GM12878 (cell line): ENCODE measurements around the gene ZFPM1. TPM values are rescaled to one million over a fixed set of nuclear protein-coding genes. Genes with fewer than 3 reads are reported as not detected.

Experiments
- ATAC-seq: fragments of 200-7000 bp; cut with Tn5 transposase; 3 replicates; pipeline ENCODE4 v1.9.1; 2020; ENCODE audit warnings: mild to moderate bottlenecking, moderate library complexity
- BruUV-seq: library from RNA; stranded (reverse); fragments of 400-500 nt; replicated peaks from 2 replicates; lab custom pipeline; 2021; lab: Mats Ljungman, UMichigan
- CTCF ChIA-PET: fragments of 300-600 bp; sonication (Branson Sonifier 250); formaldehyde crosslinking; extraction: SDS; loops from one replicate; lab custom pipeline; 2021; ENCODE audit warnings: inconsistent platforms; lab: Yijun Ruan, JAX
- POLR2A ChIA-PET: fragments of 350-600 bp; formaldehyde crosslinking; extraction: SDS; loops from one replicate; lab custom pipeline; 2021; ENCODE audit warnings: inconsistent platforms; lab: Charles Lee
- RAD21 ChIA-PET: fragments of 300-600 bp; sonication (Branson Sonifier 250); formaldehyde crosslinking; loops from one replicate; lab custom pipeline; 2023; ENCODE audit warnings: antibody characterized with exemption; ENCODE audit not compliant: unreplicated experiment; lab: Charles Lee
- SMC1A ChIA-PET: fragments of 300-600 bp; sonication (Branson Sonifier 250); formaldehyde crosslinking; loops from one replicate; lab custom pipeline; 2023; ENCODE audit not compliant: unreplicated experiment, uncharacterized antibody; lab: Charles Lee
- DNase-seq: peaks from one replicate; pipeline ENCODE4 v3.0.0-alpha.2; 2011; ENCODE audit warnings: low read depth, low spot score
- FAIRE-seq: peaks from 3 replicates; lab custom pipeline; 2011; peaks lifted over from hg19 to GRCh38; lab: Jason Lieb, UNC
- H2AFZ ChIP-seq: 2 replicates; pipeline ENCODE4 v1.6.0; 2011; ENCODE audit warnings: low read depth, low read length, control low read depth; ENCODE audit not compliant: control insufficient read depth
- H3K27ac ChIP-seq: 2 replicates; pipeline ENCODE4 v1.5.1; 2011; ENCODE audit warnings: control low read depth; ENCODE audit not compliant: control insufficient read depth, insufficient read depth
- H3K27me3 ChIP-seq, 2 experiments: replicated peaks in 1 of 2; 2 replicates each; pipeline versions ENCODE4 v1.6.0 to v1.6.1; 2011; ENCODE audit warnings: low read length in 1 of 2; ENCODE audit not compliant: control insufficient read depth in 2 of 2, insufficient read depth in 2 of 2
- H3K36me3 ChIP-seq, 2 experiments: 2 replicates each; pipeline ENCODE4 v1.5.1; 2011; ENCODE audit warnings: low read length in 1 of 2; ENCODE audit not compliant: control insufficient read depth in 2 of 2, insufficient read depth in 2 of 2
- H3K4me1 ChIP-seq: 2 replicates; pipeline ENCODE4 v1.6.1; 2011; ENCODE audit warnings: mild to moderate bottlenecking, low read length, moderate library complexity, mixed read lengths; ENCODE audit not compliant: control insufficient read depth, insufficient read depth
- H3K4me2 ChIP-seq: 2 replicates; pipeline ENCODE4 v1.6.0; 2011; ENCODE audit warnings: control low read depth; ENCODE audit not compliant: control insufficient read depth, insufficient read depth
- H3K4me3 ChIP-seq: fragments of 200-600 bp; sonication (generic); 2 replicates; pipeline ENCODE4 v1.5.1; 2016
- H3K79me2 ChIP-seq: 2 replicates; pipeline ENCODE4 v1.6.0; 2011; ENCODE audit warnings: low read length; ENCODE audit not compliant: control insufficient read depth, insufficient read depth
- H3K9ac ChIP-seq: 2 replicates; pipeline ENCODE4 v1.8.0; 2011; ENCODE audit warnings: low read length, control low read depth, mixed read lengths; ENCODE audit not compliant: control insufficient read depth, insufficient read depth
- H3K9me3 ChIP-seq: replicated peaks from 3 replicates; pipeline ENCODE4 v1.5.1; 2011; ENCODE audit warnings: mild to moderate bottlenecking, low read length; ENCODE audit not compliant: control insufficient read depth, insufficient read depth
- H4K20me1 ChIP-seq: 2 replicates; pipeline ENCODE4 v1.6.0; 2011; ENCODE audit not compliant: control insufficient read depth, insufficient read depth
- LARP7 ChIP-seq: fragments of 450-650 bp; IDR thresholded peaks from 2 replicates; pipeline ENCODE4 v1.6.1; 2017; ENCODE audit warnings: mild to moderate bottlenecking
- SUPT20H ChIP-seq: IDR thresholded peaks from 2 replicates; pipeline ENCODE4 v1.6.1; 2011; ENCODE audit warnings: low read depth, mild to moderate bottlenecking, low read length, moderate library complexity, borderline replicate concordance; ENCODE audit not compliant: control insufficient read depth
- ZNF24 ChIP-seq: fragments of 450-650 bp; IDR thresholded peaks from 2 replicates; pipeline ENCODE4 v1.6.1; 2017; ENCODE audit warnings: antibody characterized with exemption, mild to moderate bottlenecking
- ZNF274 ChIP-seq: IDR thresholded peaks from one replicate; pipeline ENCODE4 v1.8.0; 2011; ENCODE audit not compliant: insufficient read length, insufficient read depth
- WGBS: methylation state at CpG from one replicate; pipeline ENCODE4 v1.1.6; 2016; ENCODE audit warnings: low lambda C conversion rate; ENCODE audit not compliant: insufficient replicate concordance, insufficient coverage; ENCODE audit errors: missing lambda C conversion rate; 5-methylcytosine and 5-hydroxymethylcytosine counted together
- in situ Hi-C: fragments of 300-500 bp; cut with MboI; formaldehyde crosslinking; loops from 9 replicates; pipeline ENCODE4 v1.14.3; 2018; ENCODE audit warnings: mixed read lengths
- intact Hi-C: fragments of 100-400 bp; cut with micrococcal nuclease; formaldehyde crosslinking; loops from one replicate; pipeline ENCODE4 v1.14.2; 2022; ENCODE audit not compliant: unreplicated experiment
- polyA plus RNA-seq, 11 experiments: library from polyadenylated mRNA; depleted of rRNA in 4 of 11; unstranded in 6 of 11; stranded (reverse) in 5 of 11; fragments of >200 nt; fragmentation: Nextera tagmentation in 4 of 11; fragmentation: Illumina TruSeq in 1 of 11; extraction: Ambion mirVana in 4 of 11; extraction: Trizol in 1 of 11; gene quantifications; 1 replicate in 1 of 11; 2 replicates in 10 of 11; pipeline versions ENCODE4 v1.2.1 to v1.2.3, GENCODE V29; 2011 to 2016; ENCODE audit warnings: inconsistent platforms in 2 of 11, missing spikeins in 2 of 11, low read depth in 1 of 11
- total RNA-seq, 4 experiments: library from RNA; depleted of rRNA in 3 of 4; stranded (reverse); fragments of >200 nt in 3 of 4; fragmentation: Illumina TruSeq in 1 of 4; extraction: Trizol in 1 of 4; gene quantifications; 2 replicates each; pipeline versions ENCODE4 v1.2.1 to v1.2.3, GENCODE V29; 2013 to 2021
- TF ChIP-seq, protein P1 (sequence below), 3 experiments: IDR thresholded peaks in 2 of 3; conservative IDR thresholded peaks in 1 of 3; 2 replicates each; pipeline ENCODE4 v1.5.1; 2011; ENCODE audit warnings: low read depth in 3 of 3, low read length in 3 of 3, mild to moderate bottlenecking in 3 of 3, control low read depth in 2 of 3, moderate library complexity in 2 of 3, inconsistent platforms in 1 of 3, mixed read lengths in 1 of 3; ENCODE audit not compliant: control insufficient read depth in 2 of 3, insufficient read depth in 1 of 3; ENCODE audit errors: extremely low read depth in 1 of 3

The ZFPM1 gene
- total and polyA plus RNA-seq, 10 of the 15 experiments (the other 5 are each of a cell fraction or from before 2014, with no cell fraction given), result 0.02 to 5.1 (median 0.30) TPM

DNA sequence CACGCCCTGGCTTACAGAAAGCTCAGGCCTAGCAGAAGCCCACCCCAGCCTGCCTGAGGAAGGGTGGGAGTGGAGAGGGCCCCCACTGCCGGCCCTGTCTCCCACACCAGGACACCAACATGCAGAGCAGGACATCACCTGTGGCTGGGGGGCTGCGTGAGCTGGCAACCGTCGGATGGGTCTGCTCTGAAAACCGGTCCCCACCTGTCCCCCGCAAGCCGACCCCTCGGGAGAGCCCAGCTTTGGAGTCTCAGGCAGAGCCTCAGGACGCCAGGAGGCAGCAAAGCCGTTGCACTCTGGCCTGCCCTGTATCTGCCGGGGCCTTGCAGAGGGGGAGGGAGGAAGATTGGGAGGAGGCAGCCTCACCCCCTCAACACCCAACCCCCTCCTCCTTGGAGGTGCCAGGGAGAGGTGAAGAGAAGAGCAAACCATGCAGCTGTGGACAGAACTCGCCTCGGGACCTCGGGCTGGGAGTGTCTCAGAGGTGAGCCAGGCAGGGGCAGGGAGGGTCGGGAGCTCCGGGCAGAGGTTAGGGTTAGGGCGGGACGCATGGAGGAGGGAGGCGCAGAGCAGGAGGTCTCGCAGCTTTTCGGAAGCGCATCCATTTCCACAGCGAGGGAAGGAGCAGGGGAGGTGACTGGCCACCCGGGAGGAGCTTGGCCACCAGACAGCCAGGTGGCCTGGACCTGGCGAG is 86.7 kb downstream of the ZFPM1 start:
- H3K27ac ChIP-seq, result no peak overlapping the region
- no peak for FAIRE-seq
- no peak for DNase-seq
- H3K27me3 ChIP-seq, result no peaks in the 10 kb centered on the region; a peak in 1 of 4 replicates
- intact Hi-C loops, result no loop called here
- no peak overlapping the region for H3K9ac ChIP-seq
- H2AFZ ChIP-seq, result no peak overlapping the region
- no peaks in the 10 kb centered on the region for H3K36me3 ChIP-seq
- H3K79me2 ChIP-seq, result peaks cover 4% of the 10 kb centered on the region; the same call in 1 of the 2 replicates
- peaks cover 14% of the 10 kb centered on the region; the same call in 2 of the 3 replicates for H3K9me3 ChIP-seq
- BruUV-seq, result no TSS peak
- CTCF ChIA-PET, result interaction anchor here (0.8 kb wide), 1 partner anchor 96 kb away, joined by 3 read pairs; no protein-coding TSS in a partner anchor
- no peaks in the 10 kb centered on the region for H4K20me1 ChIP-seq
- TF ChIP-seq ZNF24 (no peak), LARP7 (no peak), SUPT20H (no peak), ZNF274 (no peak)
- TF ChIP-seq, protein P1, sequence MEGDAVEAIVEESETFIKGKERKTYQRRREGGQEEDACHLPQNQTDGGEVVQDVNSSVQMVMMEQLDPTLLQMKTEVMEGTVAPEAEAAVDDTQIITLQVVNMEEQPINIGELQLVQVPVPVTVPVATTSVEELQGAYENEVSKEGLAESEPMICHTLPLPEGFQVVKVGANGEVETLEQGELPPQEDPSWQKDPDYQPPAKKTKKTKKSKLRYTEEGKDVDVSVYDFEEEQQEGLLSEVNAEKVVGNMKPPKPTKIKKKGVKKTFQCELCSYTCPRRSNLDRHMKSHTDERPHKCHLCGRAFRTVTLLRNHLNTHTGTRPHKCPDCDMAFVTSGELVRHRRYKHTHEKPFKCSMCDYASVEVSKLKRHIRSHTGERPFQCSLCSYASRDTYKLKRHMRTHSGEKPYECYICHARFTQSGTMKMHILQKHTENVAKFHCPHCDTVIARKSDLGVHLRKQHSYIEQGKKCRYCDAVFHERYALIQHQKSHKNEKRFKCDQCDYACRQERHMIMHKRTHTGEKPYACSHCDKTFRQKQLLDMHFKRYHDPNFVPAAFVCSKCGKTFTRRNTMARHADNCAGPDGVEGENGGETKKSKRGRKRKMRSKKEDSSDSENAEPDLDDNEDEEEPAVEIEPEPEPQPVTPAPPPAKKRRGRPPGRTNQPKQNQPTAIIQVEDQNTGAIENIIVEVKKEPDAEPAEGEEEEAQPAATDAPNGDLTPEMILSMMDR (IDR thresholded peaks at IDR 0.05 in 2 of 3, conservative IDR thresholded peaks at IDR 0.05 in 1 of 3; ENCODE audit: control insufficient read depth in 2 of 3, extremely low read depth in 1 of 3, insufficient read depth in 1 of 3, low read depth in 3 of 3, low read length in 3 of 3), result peak in 1 of 3 experiments; percentile 28; a peak in 2 of 6 replicates
- in situ Hi-C loops, result no loop called here
- POLR2A ChIA-PET, result no interaction called here
- peak; percentile 31 for ATAC-seq
- H3K4me2 ChIP-seq, result no peak overlapping the region
- RAD21 ChIA-PET, result no interaction called here
- WGBS, result 35% methylated on average over 26 of the region's 26 CpGs
- no peak overlapping the region for H3K4me3 ChIP-seq
- H3K4me1 ChIP-seq, result peaks cover 5% of the 10 kb centered on the region
- SMC1A ChIA-PET, result no interaction called here
